Measurements from ENCODE around the gene NT5C1B. TPM values are rescaled to one million over a fixed set of nuclear protein-coding genes. Genes with fewer than 3 reads are reported as not detected.

The NT5C1B gene
- total RNA-seq, 2 experiments from 2014 or later: not detected

DNA sequence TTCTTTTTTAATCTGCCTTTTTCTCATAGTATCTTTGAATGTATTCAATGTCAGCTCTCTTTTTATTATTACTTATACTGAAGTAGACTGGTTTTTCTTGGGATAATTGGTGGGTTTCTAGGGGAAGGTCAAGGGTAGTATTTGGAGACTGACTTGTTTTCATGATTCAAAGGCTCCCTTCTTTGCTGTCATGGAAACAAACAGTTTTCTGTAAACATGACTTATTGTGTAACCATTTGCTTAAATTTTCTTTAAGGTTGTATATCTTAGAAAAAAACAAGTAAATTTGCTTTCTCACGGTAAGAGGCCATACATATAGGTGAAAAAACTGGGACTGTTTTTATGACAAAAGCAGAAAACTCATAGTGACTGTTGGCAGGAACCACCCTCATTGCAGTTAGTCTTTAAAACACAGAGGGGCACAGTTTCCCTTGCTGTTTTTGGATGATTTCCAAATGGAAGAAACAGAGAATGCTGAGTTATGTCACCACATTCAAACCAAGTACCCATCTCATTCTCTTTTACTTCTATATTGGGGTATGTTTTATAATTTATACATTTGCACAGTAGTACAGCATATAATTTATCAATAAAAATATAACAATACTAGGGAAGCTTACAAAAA is 23.1 kb downstream of the NT5C1B start:
- Mint-ChIP-seq H3K27me3 (no peaks in the 10 kb centered on the region), H3K4me3 (no peak overlapping the region), H3K36me3 (ENCODE audit: low read depth) (peaks cover 44% of the 10 kb centered on the region), H3K4me1 (no peaks in the 10 kb centered on the region), H3K27ac (no peak overlapping the region), H3K9me3 (ENCODE audit: low read depth) (no peaks in the 10 kb centered on the region)
- ChIA-PET CTCF (no interaction called here), POLR2A (no interaction called here)
- no peak for ATAC-seq
- intact Hi-C loops (cut with DNase I, micrococcal nuclease): loop anchor here in 1 of 2 experiments (10.0 kb wide), 1 partner anchor 1789 kb away; the partner anchor contains the start of gene PUM2
- DNase-seq: no peak

DNA sequence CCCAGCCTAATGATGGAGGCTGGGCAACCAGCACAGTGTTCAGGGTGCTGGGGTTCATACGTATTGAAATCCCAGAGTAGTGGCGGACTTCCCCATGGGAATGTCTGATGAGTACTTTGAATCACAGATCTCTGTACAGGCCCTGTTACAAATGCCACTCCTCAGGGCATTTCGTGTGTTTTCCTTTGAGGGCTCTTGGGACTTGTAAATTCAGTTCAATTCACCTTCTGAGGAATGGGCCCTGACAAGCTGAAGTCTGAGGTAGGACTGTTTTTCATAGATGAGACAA is 28.6 kb downstream of the NT5C1B start:
- Mint-ChIP-seq H3K4me3 (peak overlapping the region; percentile 84), H3K36me3 (ENCODE audit: low read depth) (peaks cover 33% of the 10 kb centered on the region), H3K27ac (peak overlapping the region; percentile 90), H3K4me1 (peaks cover 32% of the 10 kb centered on the region), H3K27me3 (no peaks in the 10 kb centered on the region), H3K9me3 (ENCODE audit: low read depth) (no peaks in the 10 kb centered on the region)
- ChIA-PET POLR2A (interaction anchor here (1.4 kb wide), 1 partner anchor 14 kb away, joined by 3 read pairs; no protein-coding TSS in a partner anchor), CTCF (interaction anchor here (1.6 kb wide), 1 partner anchor 40 kb away, joined by 5 read pairs; no protein-coding TSS in a partner anchor)
- intact Hi-C loops (cut with DNase I, micrococcal nuclease): loop anchor here (1.0 to 10.0 kb wide), 8 partner anchors 787 to 1794 kb away; partner anchors contain the start of genes PUM2 (in 2 of the 2), GEN1 (in 1 of the 2), LAPTM4A (in 1 of the 2) and SMC6 (in 1 of the 2)
- ATAC-seq (no peak), DNase-seq (no peak)

DNA sequence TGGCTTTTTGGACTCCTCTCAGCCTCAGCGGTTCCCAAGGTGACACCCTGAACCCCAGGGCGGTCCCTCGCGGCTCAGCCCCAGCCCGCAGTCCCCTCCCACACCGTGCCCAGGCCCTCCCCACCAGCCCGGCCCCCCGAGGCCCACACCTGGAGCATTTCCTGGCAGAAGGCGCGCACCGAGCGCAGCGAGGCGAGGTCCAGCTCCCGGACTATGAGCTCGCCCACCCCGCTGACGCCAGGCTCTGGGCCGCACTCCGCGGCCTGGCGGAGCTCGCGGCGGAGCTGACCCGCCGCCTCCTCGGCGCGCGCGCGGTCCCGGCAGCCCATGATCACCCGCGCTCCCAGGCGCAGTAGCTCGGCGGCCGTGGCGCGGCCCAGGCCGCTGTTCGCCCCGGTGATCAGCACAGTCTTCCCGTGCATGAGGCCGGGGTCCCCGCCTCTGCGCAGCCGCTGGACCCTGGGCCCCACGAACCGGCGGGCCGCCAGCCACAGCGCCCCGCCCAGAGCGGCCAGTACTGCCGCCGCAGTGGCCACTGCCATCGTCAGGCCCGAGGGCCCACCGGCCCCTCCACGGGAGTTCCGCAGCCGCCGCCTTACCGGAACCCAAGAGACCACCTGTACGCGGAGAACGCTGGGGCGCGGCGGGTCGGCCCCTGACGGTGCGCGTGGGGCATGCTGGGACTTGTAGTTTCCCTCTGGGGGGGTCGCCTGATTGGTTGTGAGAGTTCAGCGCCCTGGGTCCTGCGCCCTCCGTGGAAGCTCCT is 29.2 kb downstream of the NT5C1B start, which contains the start of gene RDH14:
TSS of gene RDH14 (minus strand) at position 623 of the 766 bp plus-strand sequence. CDS start at position 542, 81 bp downstream.
- ChIA-PET CTCF (interaction anchor here (1.5 to 1.6 kb wide), 2 partner anchors 11 to 39 kb away, joined by 5 read pairs; no protein-coding TSS in a partner anchor), POLR2A (interaction anchor here (0.7 to 1.4 kb wide), 2 partner anchors 14 to 33 kb away, joined by 3 read pairs; no protein-coding TSS in a partner anchor)
- Mint-ChIP-seq H3K9me3 (ENCODE audit: low read depth) (no peaks in the 10 kb centered on the region), H3K36me3 (ENCODE audit: low read depth) (peaks cover 35% of the 10 kb centered on the region), H3K27ac (peak within 1 kb of the TSS; percentile 90), H3K27me3 (no peaks in the 10 kb centered on the region), H3K4me3 (peak within 1 kb of the TSS; percentile 84), H3K4me1 (peaks cover 32% of the 10 kb centered on the region)
- peak; percentile 94 for DNase-seq
- peak; percentile 94 for ATAC-seq
- intact Hi-C loops (cut with DNase I, micrococcal nuclease): loop anchor here (1.0 to 10.0 kb wide), 8 partner anchors 787 to 1795 kb away; partner anchors contain the start of genes PUM2 (in 2 of the 2), GEN1 (in 1 of the 2), LAPTM4A (in 1 of the 2) and SMC6 (in 1 of the 2)

DNA sequence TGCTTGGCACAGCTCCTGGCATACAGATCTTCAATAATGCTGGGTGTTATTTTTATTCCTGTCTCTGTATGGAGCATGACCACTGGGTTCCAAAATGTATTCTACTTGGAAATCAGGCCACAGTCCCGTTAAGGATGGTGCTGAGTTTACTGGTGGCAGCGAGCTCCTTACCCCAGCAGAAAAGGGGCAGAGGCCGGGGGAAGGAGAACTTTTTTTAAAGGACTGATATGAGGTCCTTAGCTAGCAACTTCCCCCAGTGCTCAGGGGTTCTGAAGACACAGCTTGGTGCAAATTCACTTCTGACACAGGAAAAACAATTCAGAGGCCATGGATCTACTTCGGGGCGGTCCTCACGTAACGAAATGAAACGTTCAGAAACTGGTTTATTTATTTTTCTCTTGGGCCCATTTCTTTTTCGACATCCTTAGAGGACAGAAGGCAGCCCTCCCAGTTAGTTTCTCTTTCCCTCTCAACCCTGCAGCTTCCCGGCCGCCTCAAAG is 29.8 kb downstream of the NT5C1B start:
- intact Hi-C loops (cut with DNase I, micrococcal nuclease): loop anchor here (1.0 to 10.0 kb wide), 10 partner anchors 788 to 1795 kb away; partner anchors contain the start of genes PUM2 (in 2 of the 2), GEN1 (in 1 of the 2), LAPTM4A (in 1 of the 2) and SMC6 (in 1 of the 2)
- Mint-ChIP-seq H3K4me1 (peaks cover 35% of the 10 kb centered on the region), H3K27ac (peak overlapping the region; percentile 87), H3K36me3 (ENCODE audit: low read depth) (peaks cover 34% of the 10 kb centered on the region), H3K4me3 (peak overlapping the region; percentile 84), H3K27me3 (no peaks in the 10 kb centered on the region), H3K9me3 (ENCODE audit: low read depth) (no peaks in the 10 kb centered on the region)
- ATAC-seq (peak; percentile 1), DNase-seq (no peak)
- ChIA-PET POLR2A (interaction anchor here (0.7 kb wide), 2 partner anchors 13 to 33 kb away, joined by 3 read pairs; no protein-coding TSS in a partner anchor), CTCF (interaction anchor here (1.0 to 1.6 kb wide), 3 partner anchors 11 to 39 kb away, joined by 3 to 5 read pairs (median 5); no protein-coding TSS in a partner anchor)

DNA sequence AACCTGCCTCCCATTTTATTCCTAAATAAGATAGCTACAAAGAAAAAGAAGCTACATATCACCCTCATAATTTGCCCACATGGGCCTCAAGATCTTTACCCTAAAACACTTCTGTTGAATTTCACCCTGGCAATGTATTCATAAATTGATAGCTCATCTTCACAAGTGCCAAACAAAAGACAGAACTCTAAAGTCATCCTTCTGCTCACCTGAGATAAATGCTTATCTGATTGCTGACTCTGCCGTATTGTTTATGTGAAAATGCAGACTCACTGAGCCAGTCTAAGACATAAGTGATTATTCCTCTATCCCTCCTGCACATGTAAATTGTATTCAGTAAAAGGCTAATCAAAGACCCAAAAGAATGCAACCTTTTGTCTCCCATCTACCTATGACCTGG is 30.9 kb downstream of the NT5C1B start:
- H3K4me1 Mint-ChIP-seq: peaks cover 39% of the 10 kb centered on the region

DNA sequence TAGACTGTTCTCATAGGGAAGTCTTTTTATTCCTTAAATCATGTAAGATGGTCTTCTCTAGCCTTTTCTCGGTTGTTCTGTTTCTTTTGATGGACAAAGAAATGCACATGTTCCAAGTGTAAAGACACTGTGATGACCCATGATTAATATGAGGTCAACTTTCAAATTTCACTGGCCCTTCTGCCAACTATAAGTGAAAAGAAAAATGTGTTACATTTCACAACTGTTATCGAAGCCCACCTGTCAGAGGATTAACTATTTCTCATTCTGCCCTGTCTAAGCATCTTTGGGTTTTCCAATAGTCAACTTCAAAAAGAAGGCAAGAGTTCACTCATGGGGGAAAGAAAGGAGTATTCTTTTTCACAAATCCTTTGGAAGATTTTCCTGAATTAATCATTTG is 32.2 kb downstream of the NT5C1B start:
- H3K4me3 Mint-ChIP-seq: no peak overlapping the region
- H3K4me1 Mint-ChIP-seq: peaks cover 50% of the 10 kb centered on the region
- ATAC-seq (no peak), DNase-seq (no peak)
- H3K9me3 Mint-ChIP-seq (ENCODE audit: low read depth): no peaks in the 10 kb centered on the region
- ChIA-PET POLR2A (no interaction called here), CTCF (no interaction called here)
- no peak overlapping the region for H3K27ac Mint-ChIP-seq
- H3K36me3 Mint-ChIP-seq (ENCODE audit: low read depth): peaks cover 34% of the 10 kb centered on the region
- H3K27me3 Mint-ChIP-seq: no peaks in the 10 kb centered on the region
- intact Hi-C loops (cut with DNase I, micrococcal nuclease): loop anchor here in 1 of 2 experiments (5.0 to 10.0 kb wide), 2 partner anchors 1310 to 1428 kb away; no protein-coding TSS in a partner anchor

More for the DNA sequence above, 30.9 kb downstream of the NT5C1B start:
- ATAC-seq (no peak), DNase-seq (no peak)
- H3K9me3 Mint-ChIP-seq (ENCODE audit: low read depth): no peaks in the 10 kb centered on the region
- CTCF ChIA-PET: interaction anchor here (0.7 to 1.0 kb wide), 3 partner anchors 11 to 800 kb away, joined by 3 to 5 read pairs (median 4); partner anchors contain the start of gene OSR1
- H3K36me3 Mint-ChIP-seq (ENCODE audit: low read depth): peaks cover 31% of the 10 kb centered on the region
- no peak overlapping the region for H3K4me3 Mint-ChIP-seq
- intact Hi-C loops (cut with DNase I, micrococcal nuclease): loop anchor here in 1 of 2 experiments (5.0 to 10.0 kb wide), 2 partner anchors 1309 to 1426 kb away; no protein-coding TSS in a partner anchor
- no peaks in the 10 kb centered on the region for H3K27me3 Mint-ChIP-seq
- POLR2A ChIA-PET: no interaction called here
- peak overlapping the region; percentile 21 for H3K27ac Mint-ChIP-seq

DNA sequence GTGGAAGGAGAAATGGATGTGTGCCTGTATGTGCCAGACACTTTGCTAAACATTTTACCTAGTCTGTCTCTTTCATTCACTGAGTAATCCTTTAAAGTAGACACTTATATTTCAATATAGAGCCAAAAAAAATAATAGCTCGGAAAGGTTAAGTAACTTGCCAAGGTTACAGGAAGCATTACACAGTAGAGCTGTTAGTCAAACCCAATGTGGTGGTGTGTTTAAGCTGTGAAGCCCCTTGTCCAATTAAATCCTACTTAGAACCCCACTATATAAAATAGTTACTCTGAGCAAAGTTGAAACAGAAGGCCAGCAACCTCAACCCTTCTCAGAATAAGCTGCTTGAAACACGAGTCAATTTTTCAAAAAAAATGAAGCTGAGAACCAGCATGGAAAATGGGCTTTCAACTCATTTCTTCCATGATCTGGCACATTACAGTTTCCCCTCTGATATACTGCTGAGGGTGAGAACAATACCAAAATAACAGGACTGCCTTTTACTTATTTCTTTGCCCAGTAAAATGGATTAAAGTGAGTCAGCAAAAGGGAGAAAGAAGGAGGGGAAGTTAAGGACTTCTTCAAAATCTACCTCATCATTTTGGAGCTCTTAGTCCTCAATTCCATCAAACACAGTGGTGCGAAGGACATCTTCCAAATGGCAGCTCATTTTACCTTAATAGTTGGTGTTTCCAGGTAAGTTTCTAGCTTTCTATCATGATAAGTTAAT is 36.9 kb downstream of the NT5C1B start:
- no peak overlapping the region for H3K4me3 Mint-ChIP-seq
- intact Hi-C loops (cut with DNase I, micrococcal nuclease): loop anchor here in 1 of 2 experiments (10.0 kb wide), 1 partner anchor 1432 kb away; no protein-coding TSS in a partner anchor
- no peaks in the 10 kb centered on the region for H3K27me3 Mint-ChIP-seq
- H3K27ac Mint-ChIP-seq: peak overlapping the region; percentile 31
- H3K4me1 Mint-ChIP-seq: peaks cover 52% of the 10 kb centered on the region
- DNase-seq (no peak), ATAC-seq (peak; percentile 61)
- no peaks in the 10 kb centered on the region for H3K9me3 Mint-ChIP-seq (ENCODE audit: low read depth)
- H3K36me3 Mint-ChIP-seq (ENCODE audit: low read depth): peaks cover 38% of the 10 kb centered on the region
- CTCF ChIA-PET: interaction anchor here (0.5 to 2.2 kb wide), 4 partner anchors 11 to 1468 kb away, joined by 3 to 9 read pairs (median 4); no protein-coding TSS in a partner anchor
- POLR2A ChIA-PET: no interaction called here

DNA sequence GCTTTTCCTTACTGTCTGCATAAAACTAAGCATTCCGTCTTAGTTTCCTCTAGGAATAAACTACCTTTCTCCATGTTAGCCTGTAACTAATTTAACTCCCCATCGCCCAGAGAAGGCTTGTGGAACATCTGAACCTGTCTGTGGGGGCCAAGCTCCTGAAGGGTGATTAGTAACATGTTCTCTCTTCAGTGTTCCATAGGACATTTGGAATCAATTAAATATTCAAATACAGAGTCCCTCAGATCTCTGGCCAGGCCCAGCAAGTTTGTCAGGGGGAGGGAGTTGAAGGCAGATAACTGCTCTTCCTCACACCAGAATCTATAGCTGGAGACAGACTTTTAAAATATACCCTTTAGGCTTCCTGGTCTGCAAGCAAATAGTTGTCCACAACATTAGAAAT is 37.7 kb downstream of the NT5C1B start:
- Mint-ChIP-seq H3K27me3 (no peaks in the 10 kb centered on the region), H3K4me1 (peaks cover 47% of the 10 kb centered on the region), H3K36me3 (ENCODE audit: low read depth) (peaks cover 35% of the 10 kb centered on the region), H3K27ac (no peak overlapping the region), H3K4me3 (no peak overlapping the region), H3K9me3 (ENCODE audit: low read depth) (no peaks in the 10 kb centered on the region)
- ChIA-PET CTCF (interaction anchor here (0.7 to 1.5 kb wide), 2 partner anchors 31 to 78 kb away, joined by 5 read pairs; no protein-coding TSS in a partner anchor), POLR2A (no interaction called here)
- no peak for DNase-seq
- intact Hi-C loops (cut with DNase I, micrococcal nuclease): loop anchor here in 1 of 2 experiments (10.0 kb wide), 1 partner anchor 1433 kb away; no protein-coding TSS in a partner anchor
- no peak for ATAC-seq

DNA sequence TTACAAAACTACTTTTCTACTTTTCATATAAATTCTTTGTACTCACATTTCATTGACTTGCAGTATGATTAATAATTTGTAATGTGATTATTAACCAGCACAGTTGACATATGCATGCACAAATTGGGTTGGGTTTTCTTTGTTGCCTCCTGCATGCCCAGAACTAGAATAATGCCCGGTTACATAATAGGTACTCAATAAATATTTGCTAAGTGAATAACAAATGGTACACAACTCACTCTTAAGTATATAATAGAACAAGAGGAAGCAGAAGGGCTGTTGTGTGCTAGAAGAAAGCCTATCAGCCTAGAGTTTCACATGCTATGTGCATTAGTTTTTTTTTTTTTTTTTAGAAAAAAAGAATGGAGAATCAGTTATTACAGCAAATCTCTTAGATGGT is 38.2 kb downstream of the NT5C1B start:
- DNase-seq (no peak), ATAC-seq (no peak)
- H3K9me3 Mint-ChIP-seq (ENCODE audit: low read depth): no peaks in the 10 kb centered on the region
- CTCF ChIA-PET: interaction anchor here (0.7 kb wide), 1 partner anchor 78 kb away, joined by 5 read pairs; no protein-coding TSS in a partner anchor
- intact Hi-C loops (cut with DNase I, micrococcal nuclease): loop anchor here in 1 of 2 experiments (10.0 kb wide), 1 partner anchor 1434 kb away; no protein-coding TSS in a partner anchor
- H3K27ac Mint-ChIP-seq: no peak overlapping the region
- H3K4me3 Mint-ChIP-seq: no peak overlapping the region
- peaks cover 35% of the 10 kb centered on the region for H3K36me3 Mint-ChIP-seq (ENCODE audit: low read depth)
- H3K4me1 Mint-ChIP-seq: peaks cover 48% of the 10 kb centered on the region
- POLR2A ChIA-PET: no interaction called here
- no peaks in the 10 kb centered on the region for H3K27me3 Mint-ChIP-seq

DNA sequence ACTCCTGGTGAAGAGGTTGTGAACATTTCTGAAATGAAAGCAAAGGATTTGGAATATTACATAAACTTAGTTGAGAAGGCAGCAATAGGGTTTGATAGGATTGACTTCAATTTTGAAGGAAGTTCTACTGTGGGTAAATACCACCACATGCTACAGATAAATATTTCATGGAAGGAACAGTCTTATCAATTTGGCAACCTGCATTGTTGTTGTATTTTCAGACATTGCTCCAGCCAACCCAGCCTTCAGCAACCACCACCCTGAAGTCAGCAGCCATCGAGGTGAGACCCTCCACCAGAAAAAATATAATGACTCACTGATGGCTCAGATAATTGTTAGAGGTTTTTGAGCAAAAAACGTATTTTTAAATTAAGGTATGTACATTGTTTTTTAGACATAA is 38.9 kb downstream of the NT5C1B start:
- Mint-ChIP-seq H3K27ac (no peak overlapping the region), H3K36me3 (ENCODE audit: low read depth) (peaks cover 31% of the 10 kb centered on the region), H3K27me3 (no peaks in the 10 kb centered on the region), H3K4me1 (peaks cover 51% of the 10 kb centered on the region), H3K4me3 (no peak overlapping the region), H3K9me3 (ENCODE audit: low read depth) (no peaks in the 10 kb centered on the region)
- intact Hi-C loops (cut with DNase I, micrococcal nuclease): loop anchor here in 1 of 2 experiments (10.0 kb wide), 1 partner anchor 1434 kb away; no protein-coding TSS in a partner anchor
- ChIA-PET POLR2A (no interaction called here), CTCF (no interaction called here)
- no peak for ATAC-seq
- no peak for DNase-seq
